Measurements from ENCODE around the gene AKAP13. TPM values are rescaled to one million over a fixed set of nuclear protein-coding genes. Genes with fewer than 3 reads are reported as not detected.
"Not testable (repeated sequence)": the region's sequence is repeated elsewhere in the genome, so short reads cannot be mapped to it uniquely, and the experiment has no call there.

AKAP13 gene
- polyA plus RNA-seq, 3 donors: 47.9 to 99.7 (median 92.6) TPM

DNA sequence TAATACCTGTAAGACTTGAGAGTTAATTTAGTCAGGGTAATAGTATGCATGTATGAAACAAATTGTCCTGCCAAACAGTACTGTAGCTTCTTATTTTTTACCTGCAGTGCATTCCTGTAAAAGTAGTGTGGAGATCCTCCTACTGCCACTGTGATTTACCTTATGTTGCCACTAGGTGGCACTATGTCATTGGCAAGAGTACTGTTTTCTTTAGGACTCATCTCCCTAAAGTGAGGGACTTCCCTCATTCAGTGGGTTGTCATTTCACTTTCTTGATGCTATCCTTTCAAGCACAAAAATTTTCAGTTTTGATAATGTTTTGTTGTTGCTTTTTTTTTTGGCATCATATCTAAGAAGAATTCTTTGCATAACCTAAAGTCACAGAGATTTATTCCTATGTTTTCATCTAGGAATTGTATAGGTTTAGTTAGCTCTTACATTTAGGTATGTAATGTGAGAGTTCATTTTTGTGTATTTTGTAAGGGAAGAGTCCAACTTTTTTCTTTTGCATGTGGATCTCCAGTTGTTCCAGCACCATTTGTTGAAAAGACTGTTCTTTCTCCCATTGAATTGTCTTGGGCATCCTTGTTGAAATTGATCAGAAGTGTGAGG lies 105.7 kb downstream of the AKAP13 start:
- Mint-ChIP-seq H3K4me1 (peaks cover 53% of the 10 kb centered on the region), H3K4me3 (no peak overlapping the region), H3K36me3 (peaks cover 0 to 9% of the 10 kb centered on the region in 2 donors), H3K27me3 (ENCODE audit: low read depth in 3 of 3) (peaks cover 0 to 3% (median 0%) of the 10 kb centered on the region in 3 donors), H3K27ac (peak overlapping the region in 1 of 7 donors; percentile 75), H3K9me3 (no peaks in the 10 kb centered on the region)
- no peaks in the 10 kb centered on the region for H3K36me3 ChIP-seq (replicated peaks in 1 of 2; ENCODE audit: control insufficient read depth in 1 of 2, insufficient read depth in 2 of 2, low read length in 2 of 2)
- no peaks in the 10 kb centered on the region for H3K27me3 ChIP-seq (ENCODE audit: control insufficient read depth in 2 of 2, insufficient read depth in 2 of 2, low read length in 2 of 2)
- H3K9me3 ChIP-seq (replicated peaks in 1 of 2; ENCODE audit: control insufficient read depth in 1 of 2, insufficient read depth in 1 of 2, low read length in 2 of 2): no peaks in the 10 kb centered on the region
- DNase-seq: peak; percentile 59 to 86 (median 78)
- H3K27ac ChIP-seq (ENCODE audit: low read depth in 1 of 2, low read length in 2 of 2): no peak overlapping the region
- no peak overlapping the region for H2AFZ ChIP-seq (ENCODE audit: insufficient read depth, low read depth, low read length, poor library complexity, severe bottlenecking)
- no peak overlapping the region for H3K9ac ChIP-seq (ENCODE audit: insufficient read depth, low read length, poor library complexity, severe bottlenecking)
- peaks cover 21 to 29% of the 10 kb centered on the region in 2 donors for H3K4me1 ChIP-seq (ENCODE audit: control insufficient read depth in 1 of 2, insufficient read depth in 2 of 2, low read length in 2 of 2)
- H4K20me1 ChIP-seq (ENCODE audit: insufficient read depth, low read length): peaks cover 10% of the 10 kb centered on the region
- H3K4me3 ChIP-seq (replicated peaks in 1 of 3; ENCODE audit: low read depth in 2 of 3, low read length in 3 of 3): no peak overlapping the region
- H3K79me2 ChIP-seq (ENCODE audit: insufficient read depth, low read length): peaks cover 23% of the 10 kb centered on the region
- no peak overlapping the region for H3K4me2 ChIP-seq (replicated peaks; ENCODE audit: extremely low read depth, low read length, poor library complexity, severe bottlenecking)
- intact Hi-C loops (cut with micrococcal nuclease): loop anchor here in 1 of 2 donors (10.0 kb wide), 2 partner anchors 99 to 139 kb away; no protein-coding TSS in a partner anchor
- TF ChIP-seq, protein P1, sequence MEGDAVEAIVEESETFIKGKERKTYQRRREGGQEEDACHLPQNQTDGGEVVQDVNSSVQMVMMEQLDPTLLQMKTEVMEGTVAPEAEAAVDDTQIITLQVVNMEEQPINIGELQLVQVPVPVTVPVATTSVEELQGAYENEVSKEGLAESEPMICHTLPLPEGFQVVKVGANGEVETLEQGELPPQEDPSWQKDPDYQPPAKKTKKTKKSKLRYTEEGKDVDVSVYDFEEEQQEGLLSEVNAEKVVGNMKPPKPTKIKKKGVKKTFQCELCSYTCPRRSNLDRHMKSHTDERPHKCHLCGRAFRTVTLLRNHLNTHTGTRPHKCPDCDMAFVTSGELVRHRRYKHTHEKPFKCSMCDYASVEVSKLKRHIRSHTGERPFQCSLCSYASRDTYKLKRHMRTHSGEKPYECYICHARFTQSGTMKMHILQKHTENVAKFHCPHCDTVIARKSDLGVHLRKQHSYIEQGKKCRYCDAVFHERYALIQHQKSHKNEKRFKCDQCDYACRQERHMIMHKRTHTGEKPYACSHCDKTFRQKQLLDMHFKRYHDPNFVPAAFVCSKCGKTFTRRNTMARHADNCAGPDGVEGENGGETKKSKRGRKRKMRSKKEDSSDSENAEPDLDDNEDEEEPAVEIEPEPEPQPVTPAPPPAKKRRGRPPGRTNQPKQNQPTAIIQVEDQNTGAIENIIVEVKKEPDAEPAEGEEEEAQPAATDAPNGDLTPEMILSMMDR (IDR thresholded peaks at IDR 0.05): peak; percentile 91

DNA sequence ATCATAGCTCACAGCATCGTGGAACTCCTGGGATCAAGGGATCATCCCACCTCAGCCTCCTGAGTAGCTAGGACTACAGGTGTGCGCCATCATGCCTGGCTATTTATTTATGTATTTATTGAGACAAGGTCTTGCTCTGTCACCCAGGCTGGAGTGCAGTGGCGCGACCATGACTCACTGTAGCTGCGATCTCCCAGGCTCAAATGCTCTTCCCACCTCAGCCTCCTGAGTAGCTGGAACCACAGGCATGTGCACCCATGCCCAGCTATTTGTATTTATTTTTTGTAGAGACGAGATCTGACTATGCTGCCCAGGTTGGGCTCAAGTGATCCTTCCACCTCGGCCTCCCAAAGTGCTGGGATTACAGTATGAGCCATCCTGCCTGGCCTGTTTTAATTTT lies 107.4 kb downstream of the AKAP13 start:
- H3K27me3 ChIP-seq (ENCODE audit: control insufficient read depth in 2 of 2, insufficient read depth in 2 of 2, low read length in 2 of 2); H3K4me2 ChIP-seq (replicated peaks; ENCODE audit: extremely low read depth, low read length, poor library complexity, severe bottlenecking); H3K27ac ChIP-seq (ENCODE audit: low read depth in 1 of 2, low read length in 2 of 2); H3K27me3 Mint-ChIP-seq (ENCODE audit: low read depth in 3 of 3); H3K9me3 Mint-ChIP-seq; H3K4me3 Mint-ChIP-seq; H2AFZ ChIP-seq (ENCODE audit: insufficient read depth, low read depth, low read length, poor library complexity, severe bottlenecking); H3K36me3 Mint-ChIP-seq; H4K20me1 ChIP-seq (ENCODE audit: insufficient read depth, low read length); DNase-seq; H3K9me3 ChIP-seq (replicated peaks in 1 of 2; ENCODE audit: control insufficient read depth in 1 of 2, insufficient read depth in 1 of 2, low read length in 2 of 2); H3K36me3 ChIP-seq (replicated peaks in 1 of 2; ENCODE audit: control insufficient read depth in 1 of 2, insufficient read depth in 2 of 2, low read length in 2 of 2); H3K4me3 ChIP-seq (replicated peaks in 1 of 3; ENCODE audit: low read depth in 2 of 3, low read length in 3 of 3); H3K9ac ChIP-seq (ENCODE audit: insufficient read depth, low read length, poor library complexity, severe bottlenecking): not testable (repeated sequence)
- intact Hi-C loops (cut with micrococcal nuclease): loop anchor here in 1 of 2 donors (10.0 kb wide), 2 partner anchors 97 to 137 kb away; no protein-coding TSS in a partner anchor
- peak overlapping the region in 1 of 7 donors; percentile 25 for H3K27ac Mint-ChIP-seq
- WGBS (ENCODE audit: insufficient coverage): 100% methylated on average over 2 of the region's 7 CpGs
- peaks cover 54% of the 10 kb centered on the region for H3K4me1 Mint-ChIP-seq
- Histone ChIP-seq H3K79me2 (ENCODE audit: insufficient read depth, low read length) (peaks cover 27% of the 10 kb centered on the region), H3K4me1 (ENCODE audit: control insufficient read depth in 1 of 2, insufficient read depth in 2 of 2, low read length in 2 of 2) (peaks cover 30 to 37% of the 10 kb centered on the region in 2 donors)
